HepG2 (cell line): Measurements from ENCODE around the gene CLIC1. TPM values are rescaled to one million over a fixed set of nuclear protein-coding genes. Genes with fewer than 3 reads are reported as not detected.
A peak's percentile ranks its signal among the peaks of the same experiment; 100 is the strongest.

Experiments used
- HNF4A ChIP-seq: sonication (generic); formaldehyde crosslinking; IDR thresholded peaks from 2 replicates; pipeline ENCODE4 v1.4.0; 2020; ENCODE audit warnings: missing genetic modification reagents
- KLF16 ChIP-seq, 2 experiments: sonication (generic) in 1 of 2; formaldehyde crosslinking in 1 of 2; IDR thresholded peaks; 2 replicates each; pipeline versions ENCODE4 v1.6.1 to v1.8.0; 2016 to 2023; ENCODE audit warnings: missing genetic modification reagents in 2 of 2, missing compliant biosample characterization in 1 of 2
- KMT2A ChIP-seq: sonication (generic); formaldehyde crosslinking; IDR thresholded peaks from 2 replicates; pipeline ENCODE4 v1.4.0; 2020; ENCODE audit warnings: missing genetic modification reagents
- POGZ ChIP-seq: sonication (generic); formaldehyde crosslinking; IDR thresholded peaks from 2 replicates; pipeline ENCODE4 v1.4.0; 2020; ENCODE audit warnings: mild to moderate bottlenecking, missing genetic modification reagents
- SOX13 ChIP-seq, 3 experiments: fragments of 450-650 bp in 1 of 3; sonication (generic) in 1 of 3; formaldehyde crosslinking in 1 of 3; IDR thresholded peaks in 2 of 3; conservative IDR thresholded peaks in 1 of 3; 2 replicates each; pipeline versions ENCODE4 v1.5.0 to v1.6.1; 2016 to 2020; ENCODE audit warnings: antibody characterized with exemption in 1 of 3, mild to moderate bottlenecking in 1 of 3, missing compliant biosample characterization in 1 of 3, missing genetic modification reagents in 1 of 3, moderate library complexity in 1 of 3
- TFDP1 ChIP-seq: IDR thresholded peaks from 2 replicates; pipeline ENCODE4 v1.6.1; 2016; ENCODE audit warnings: missing compliant biosample characterization, missing genetic modification reagents, borderline replicate concordance
- TOE1 ChIP-seq: sonication (generic); formaldehyde crosslinking; IDR thresholded peaks from 2 replicates; pipeline ENCODE4 v1.4.0; 2020; ENCODE audit warnings: mild to moderate bottlenecking, missing genetic modification reagents
- TRAFD1 ChIP-seq: sonication (generic); formaldehyde crosslinking; IDR thresholded peaks from 2 replicates; pipeline ENCODE4 v1.5.1; 2020; ENCODE audit warnings: missing genetic modification reagents, mild to moderate bottlenecking, borderline replicate concordance
- ZBTB10 ChIP-seq: sonication (generic); formaldehyde crosslinking; IDR thresholded peaks from 2 replicates; pipeline ENCODE4 v1.4.0; 2020; ENCODE audit warnings: missing genetic modification reagents, borderline replicate concordance
- ZBTB26 ChIP-seq: IDR thresholded peaks from 2 replicates; pipeline ENCODE4 v1.6.1; 2016; ENCODE audit warnings: missing compliant biosample characterization, missing genetic modification reagents, borderline replicate concordance
- ZFP82 ChIP-seq: sonication (generic); formaldehyde crosslinking; IDR thresholded peaks from 2 replicates; pipeline ENCODE4 v1.5.1; 2020; ENCODE audit warnings: mild to moderate bottlenecking, missing genetic modification reagents, borderline replicate concordance
- ZNF10 ChIP-seq: sonication (generic); formaldehyde crosslinking; IDR thresholded peaks from 2 replicates; pipeline ENCODE4 v1.4.0; 2020; ENCODE audit warnings: mild to moderate bottlenecking, low read depth, missing genetic modification reagents, borderline replicate concordance
- ZNF180 ChIP-seq: sonication (generic); formaldehyde crosslinking; IDR thresholded peaks from 2 replicates; pipeline ENCODE4 v1.4.0; 2020; ENCODE audit warnings: low read depth, missing genetic modification reagents, borderline replicate concordance
- ZNF414 ChIP-seq: sonication (generic); formaldehyde crosslinking; IDR thresholded peaks from 2 replicates; pipeline ENCODE4 v1.5.0; 2020; ENCODE audit warnings: missing genetic modification reagents
- ZNF761 ChIP-seq: sonication (generic); formaldehyde crosslinking; conservative IDR thresholded peaks from 2 replicates; pipeline ENCODE4 v1.4.0; 2020; ENCODE audit warnings: mild to moderate bottlenecking, missing genetic modification reagents
- ZNF780A ChIP-seq: sonication (generic); formaldehyde crosslinking; IDR thresholded peaks from 2 replicates; pipeline ENCODE4 v1.8.0; 2022; ENCODE audit warnings: mild to moderate bottlenecking, missing genetic modification reagents, moderate library complexity
- ZUFSP ChIP-seq: sonication (generic); formaldehyde crosslinking; IDR thresholded peaks from 2 replicates; pipeline ENCODE4 v1.9.0; 2021; ENCODE audit warnings: missing genetic modification reagents, mild to moderate bottlenecking, borderline replicate concordance
- polyA plus RNA-seq, 8 experiments: library from polyadenylated mRNA; depleted of rRNA in 3 of 8; stranded (reverse) in 7 of 8; unstranded in 1 of 8; fragments of >200 nt; fragmentation: Illumina TruSeq in 4 of 8; extraction: Trizol in 4 of 8; gene quantifications; 2 replicates each; pipeline versions ENCODE4 v1.2.1 to v1.2.3, GENCODE V29; 2011 to 2016; ENCODE audit warnings: low read depth in 4 of 8, missing spikeins in 1 of 8, mixed read lengths in 1 of 8; ENCODE audit not compliant: insufficient read depth in 1 of 8
- total RNA-seq, 5 experiments: library from RNA; depleted of rRNA; stranded (reverse); fragments of >200 nt; fragmentation: Illumina TruSeq; extraction: Trizol; gene quantifications; 2 replicates each; pipeline ENCODE4 v1.2.3, GENCODE V29; 2016; ENCODE audit warnings: low read depth in 1 of 5

CLIC1 gene
- total and polyA plus RNA-seq, 2 of the 13 experiments (the other 11 are each of a cell fraction or from before 2014, with no cell fraction given), result 602 to 891 TPM

GRCh38 chr6:31776989-31777666 lies 40.8 kb upstream of the CLIC1 start, which contains the start of gene VWA7 (continued):
- no peak; the same call in 1 of the 2 replicates for TF ChIP-seq ZBTB10 (CRISPR knock-in tag)
- TF ChIP-seq POGZ (CRISPR knock-in tag), result peak; percentile 37; the same call in 1 of the 2 replicates
- TF ChIP-seq ZNF180 (CRISPR knock-in tag), result no peak
- peak; percentile 57; the same call in 1 of the 2 replicates for TF ChIP-seq TFDP1 (CRISPR knock-in tag)
- TF ChIP-seq TOE1 (CRISPR knock-in tag), result 0 out of 2 replicates have a peak, but pooled peaks have one; percentile 42
- TF ChIP-seq TRAFD1 (CRISPR knock-in tag), result no peak
- TF ChIP-seq HNF4A (CRISPR knock-in tag), result no peak; the same call in 1 of the 2 replicates
- TF ChIP-seq ZNF780A (CRISPR knock-in tag), result no peak
- peak; percentile 94 for TF ChIP-seq ZNF414
- TF ChIP-seq ZNF10 (CRISPR knock-in tag), result no peak
- no peak for TF ChIP-seq SOX13 (IDR thresholded peaks at IDR 0.05)
- TF ChIP-seq SOX13 (CRISPR knock-in tag; conservative IDR thresholded peaks at IDR 0.05 in 1 of 2, IDR thresholded peaks at IDR 0.05 in 1 of 2), result peak in 1 of 2 experiments; percentile 64; a peak in 2 of 4 replicates
- TF ChIP-seq ZNF761 (CRISPR knock-in tag), result no peak
- 0 out of 2 replicates have a peak, but pooled peaks have one; percentile 47 for TF ChIP-seq ZFP82 (CRISPR knock-in tag)
- peak in 1 of 2 experiments; percentile 77; a peak in 2 of 4 replicates for TF ChIP-seq KLF16 (CRISPR knock-in tag; IDR thresholded peaks at IDR 0.05)
- TF ChIP-seq KMT2A (CRISPR knock-in tag), result 0 out of 2 replicates have a peak, but pooled peaks have one; percentile 34
- TF ChIP-seq ZUFSP (CRISPR knock-in tag), result no peak
- TF ChIP-seq ZBTB26 (CRISPR knock-in tag), result peak; percentile 67; the same call in 1 of the 2 replicates
